ENCODE results near the gene UQCRC2. TPM values are rescaled to one million over a fixed set of nuclear protein-coding genes. Genes with fewer than 3 reads are reported as not detected.

Gene UQCRC2
- total and polyA plus RNA-seq, 10 of the 15 experiments (the other 5 are each of a cell fraction or from before 2014, with no cell fraction given), result 256 to 563 (median 327) TPM

DNA sequence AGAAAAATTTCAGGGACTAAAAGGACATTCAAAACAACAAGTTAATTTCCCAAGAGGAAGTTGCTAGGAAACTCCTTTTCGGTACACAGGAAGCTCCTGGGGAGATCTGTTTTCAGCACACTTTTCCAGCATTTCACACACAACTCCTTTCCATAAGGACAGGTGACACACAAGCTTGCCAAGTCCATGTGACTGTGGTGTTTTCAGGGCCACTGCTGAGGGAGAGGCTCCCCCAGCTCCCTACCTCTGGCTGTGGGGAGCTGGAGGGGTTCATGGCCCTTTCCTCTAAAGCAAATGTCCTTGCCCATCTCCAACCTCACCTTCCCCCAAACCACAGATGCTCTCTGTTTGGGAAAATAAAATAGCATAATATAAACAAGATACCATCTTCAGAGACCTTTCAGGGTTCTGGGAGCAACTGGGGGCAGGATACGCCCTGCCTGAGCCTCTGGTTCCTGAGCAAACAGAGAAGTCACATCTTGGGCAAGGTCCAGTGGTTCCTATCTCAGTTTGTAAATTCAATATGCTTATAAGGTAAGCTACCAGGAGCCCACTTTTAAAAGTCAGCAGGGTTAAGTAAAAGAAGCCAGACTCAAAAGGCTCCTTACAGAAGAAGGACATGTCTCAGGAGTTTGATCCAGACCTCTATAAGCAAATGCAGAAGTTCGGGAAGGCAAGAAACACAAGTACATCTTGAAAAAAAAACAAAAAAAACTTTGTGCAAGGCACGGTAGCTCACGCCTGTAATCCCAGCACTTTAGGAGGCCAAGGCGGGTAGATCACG, 44.7 kb downstream of the UQCRC2 start:
- no peaks in the 10 kb centered on the region for H3K4me1 ChIP-seq (ENCODE audit: control insufficient read depth, insufficient read depth, low read length)
- no peaks in the 10 kb centered on the region for H3K9me3 ChIP-seq (replicated peaks; ENCODE audit: control insufficient read depth, insufficient read depth, low read length)
- no peak overlapping the region for H2AFZ ChIP-seq (ENCODE audit: control insufficient read depth, low read depth, low read length)
- no peak for TF ChIP-seq YBX1 (IDR thresholded peaks at IDR 0.05)
- TF ChIP-seq TCF12 (IDR thresholded peaks at IDR 0.05; ENCODE audit: low read depth, low read length), result no peak
- TF ChIP-seq KAT2A (conservative IDR thresholded peaks at IDR 0.05; ENCODE audit: control insufficient read depth, low read depth, low read length), result no peak
- no peak for TF ChIP-seq TBL1XR1 (IDR thresholded peaks at IDR 0.05; ENCODE audit: low read depth, low read length)
- TF ChIP-seq, protein P1, sequence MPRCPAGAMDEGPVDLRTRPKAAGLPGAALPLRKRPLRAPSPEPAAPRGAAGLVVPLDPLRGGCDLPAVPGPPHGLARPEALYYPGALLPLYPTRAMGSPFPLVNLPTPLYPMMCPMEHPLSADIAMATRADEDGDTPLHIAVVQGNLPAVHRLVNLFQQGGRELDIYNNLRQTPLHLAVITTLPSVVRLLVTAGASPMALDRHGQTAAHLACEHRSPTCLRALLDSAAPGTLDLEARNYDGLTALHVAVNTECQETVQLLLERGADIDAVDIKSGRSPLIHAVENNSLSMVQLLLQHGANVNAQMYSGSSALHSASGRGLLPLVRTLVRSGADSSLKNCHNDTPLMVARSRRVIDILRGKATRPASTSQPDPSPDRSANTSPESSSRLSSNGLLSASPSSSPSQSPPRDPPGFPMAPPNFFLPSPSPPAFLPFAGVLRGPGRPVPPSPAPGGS (IDR thresholded peaks at IDR 0.05; ENCODE audit: borderline replicate concordance, insufficient read depth, low read depth, low read length, poor library complexity, severe bottlenecking), result no peak
- no peak for TF ChIP-seq DPF2 (IDR thresholded peaks at IDR 0.05)
- no peak for TF ChIP-seq ZNF217 (IDR thresholded peaks at IDR 0.05)
- TF ChIP-seq SMAD5 (IDR thresholded peaks at IDR 0.05; ENCODE audit: low read depth), result no peak
- TF ChIP-seq PAX8 (IDR thresholded peaks at IDR 0.05), result no peak
- TF ChIP-seq SRF (IDR thresholded peaks at IDR 0.05; ENCODE audit: low read depth in 2 of 2, low read length in 2 of 2), result no peak
- no peak for TF ChIP-seq ZNF622 (IDR thresholded peaks at IDR 0.05)
- TF ChIP-seq SREBF2 (IDR thresholded peaks at IDR 0.05; ENCODE audit: low read length), result no peak
- no peak for TF ChIP-seq CBX5 (IDR thresholded peaks at IDR 0.05; ENCODE audit: low read depth)
- TF ChIP-seq NFYB (IDR thresholded peaks at IDR 0.05; ENCODE audit: insufficient read depth, low read depth, low read length), result no peak
- no peak for TF ChIP-seq ZNF384 (IDR thresholded peaks at IDR 0.05; ENCODE audit: borderline replicate concordance, low read depth, low read length)
- TF ChIP-seq MEF2B (IDR thresholded peaks at IDR 0.05; ENCODE audit: partially characterized antibody, poor library complexity, severe bottlenecking), result no peak
- TF ChIP-seq NFYA (IDR thresholded peaks at IDR 0.05; ENCODE audit: borderline replicate concordance, low read depth, low read length), result no peak
- TF ChIP-seq CBFB (IDR thresholded peaks at IDR 0.05; ENCODE audit: low read depth), result no peak
- in situ Hi-C loops (cut with MboI), result loop anchor here (5.0 kb wide), 1 partner anchor 94 kb away; the partner anchor contains the start of gene VWA3A
- FAIRE-seq (no peak), ATAC-seq (no peak), DNase-seq (ENCODE audit: low read depth, low spot score) (no peak)
- intact Hi-C loops (cut with micrococcal nuclease; ENCODE audit: unreplicated experiment), result no loop called here
- SMC1A ChIA-PET (ENCODE audit: uncharacterized antibody, unreplicated experiment), result interaction anchor here (0.5 to 25.5 kb wide), 14 partner anchors 8 to 191 kb away, joined by 3 to 567 read pairs (median 4); no protein-coding TSS in a partner anchor
- H3K27ac ChIP-seq (ENCODE audit: control insufficient read depth, insufficient read depth), result no peak overlapping the region
- no peaks in the 10 kb centered on the region for H3K36me3 ChIP-seq (ENCODE audit: control insufficient read depth in 2 of 2, insufficient read depth in 2 of 2, low read length in 1 of 2)
- H3K4me2 ChIP-seq (ENCODE audit: control insufficient read depth, insufficient read depth), result no peak overlapping the region
- RAD21 ChIA-PET (ENCODE audit: unreplicated experiment), result interaction anchor here (1.2 to 22.7 kb wide), 7 partner anchors 10 to 191 kb away, joined by 3 to 466 read pairs (median 6); partner anchors contain the start of gene MOSMO
- no peaks in the 10 kb centered on the region for H4K20me1 ChIP-seq (ENCODE audit: control insufficient read depth, insufficient read depth)
- POLR2A ChIA-PET, result interaction anchor here (0.6 kb wide), 2 partner anchors 14 to 181 kb away, joined by 4 read pairs; no protein-coding TSS in a partner anchor
- no TSS peak for BruUV-seq (replicated peaks)
- H3K27me3 ChIP-seq (replicated peaks in 1 of 2; ENCODE audit: control insufficient read depth in 2 of 2, insufficient read depth in 2 of 2, low read length in 1 of 2), result no peaks in the 10 kb centered on the region
- WGBS (ENCODE audit: insufficient coverage, insufficient replicate concordance, low lambda C conversion rate, missing lambda C conversion rate), result 88% methylated on average over 7 of the region's 7 CpGs
- CTCF ChIA-PET, result interaction anchor here (1.2 to 20.1 kb wide), 12 partner anchors 8 to 190 kb away, joined by 3 to 686 read pairs (median 6); no protein-coding TSS in a partner anchor
- H3K79me2 ChIP-seq (ENCODE audit: control insufficient read depth, insufficient read depth, low read length), result no peaks in the 10 kb centered on the region
- H3K9ac ChIP-seq (ENCODE audit: control insufficient read depth, insufficient read depth, low read length), result no peak overlapping the region
- H3K4me3 ChIP-seq, result no peak overlapping the region
